IMR-90 (cell line): Measurements from ENCODE around the gene RAC2. TPM values are rescaled to one million over a fixed set of nuclear protein-coding genes. Genes with fewer than 3 reads are reported as not detected.
A peak's percentile ranks its signal among the peaks of the same experiment; 100 is the strongest.

Source experiments
- ATAC-seq: fragments of 200-7000 bp; cut with Tn5 transposase; 2 replicates; pipeline ENCODE4 v1.9.1; 2020; ENCODE audit warnings: low read depth, mild to moderate bottlenecking, moderate library complexity
- BruUV-seq: library from RNA; stranded (reverse); fragments of 400-500 nt; replicated peaks from 2 replicates; lab custom pipeline; 2021; lab: Mats Ljungman, UMichigan
- CTCF ChIA-PET: fragments of 300-600 bp; formaldehyde crosslinking; extraction: SDS; loops from one replicate; lab custom pipeline; 2021; ENCODE audit warnings: antibody characterized with exemption; lab: Yijun Ruan, JAX
- POLR2A ChIA-PET: fragments of 300-600 bp; sonication (Branson Sonifier 250); formaldehyde crosslinking; loops from one replicate; lab custom pipeline; 2022; ENCODE audit warnings: antibody characterized with exemption; ENCODE audit not compliant: unreplicated experiment; lab: Charles Lee
- DNase-seq: peaks from one replicate; pipeline ENCODE4 v3.0.0; 2013
- H2AFZ ChIP-seq: replicated peaks from 2 replicates; pipeline ENCODE3; 2013; ENCODE audit warnings: low read length, mild to moderate bottlenecking; ENCODE audit not compliant: poor library complexity
- H2AK5ac ChIP-seq: 2 replicates; pipeline ENCODE4 v1.6.1; 2013; ENCODE audit warnings: low read depth, low read length, inconsistent platforms
- H2AK9ac ChIP-seq: replicated peaks from 2 replicates; pipeline ENCODE3; 2013; ENCODE audit warnings: mild to moderate bottlenecking, low read depth, low read length, moderate library complexity; ENCODE audit not compliant: poor library complexity
- H2BK120ac ChIP-seq: 2 replicates; pipeline ENCODE4 v1.6.1; 2013; ENCODE audit warnings: low read depth, low read length, inconsistent platforms
- H2BK15ac ChIP-seq: 3 replicates; pipeline ENCODE4 v1.6.1; 2013; ENCODE audit warnings: low read depth, low read length, inconsistent platforms
- H2BK20ac ChIP-seq: 2 replicates; pipeline ENCODE4 v1.6.1; 2013; ENCODE audit warnings: low read depth, mild to moderate bottlenecking, inconsistent platforms, low read length, moderate library complexity
- H2BK5ac ChIP-seq: 2 replicates; pipeline ENCODE4 v1.6.1; 2013; ENCODE audit warnings: mild to moderate bottlenecking, low read depth, low read length, inconsistent platforms; ENCODE audit not compliant: poor library complexity, severe bottlenecking
- H3K14ac ChIP-seq: replicated peaks from 2 replicates; pipeline ENCODE4 v1.6.1; 2013; ENCODE audit warnings: low read depth, low read length, inconsistent platforms
- H3K18ac ChIP-seq: 2 replicates; pipeline ENCODE4 v1.6.1; 2013; ENCODE audit warnings: low read depth, low read length, control low read depth
- H3K23ac ChIP-seq: 2 replicates; pipeline ENCODE4 v1.6.1; 2013; ENCODE audit warnings: low read depth, low read length, inconsistent platforms
- H3K27ac ChIP-seq: 2 replicates; pipeline ENCODE4 v1.5.1; 2013; ENCODE audit warnings: mild to moderate bottlenecking, control low read depth, low read length; ENCODE audit not compliant: insufficient read depth
- H3K27me3 ChIP-seq: 2 replicates; pipeline ENCODE4 v1.6.1; 2013; ENCODE audit warnings: low read length; ENCODE audit not compliant: control insufficient read depth, insufficient read depth
- H3K36me3 ChIP-seq: 2 replicates; pipeline ENCODE4 v1.6.1; 2013; ENCODE audit warnings: low read length, mixed read lengths; ENCODE audit not compliant: control insufficient read depth, insufficient read depth
- H3K4ac ChIP-seq: 2 replicates; pipeline ENCODE4 v1.6.1; 2013; ENCODE audit warnings: low read depth, low read length, inconsistent platforms
- H3K4me1 ChIP-seq: 2 replicates; pipeline ENCODE4 v1.6.1; 2013; ENCODE audit warnings: low read length, mixed read lengths; ENCODE audit not compliant: control insufficient read depth, insufficient read depth
- H3K4me2 ChIP-seq: 2 replicates; pipeline ENCODE4 v1.6.1; 2013; ENCODE audit warnings: low read depth, mild to moderate bottlenecking, control low read depth, low read length, moderate library complexity
- H3K4me3 ChIP-seq: 2 replicates; pipeline ENCODE4 v1.5.1; 2013; ENCODE audit warnings: low read depth, mild to moderate bottlenecking, control low read depth, low read length, moderate library complexity; ENCODE audit not compliant: insufficient read depth
- H3K56ac ChIP-seq: 2 replicates; pipeline ENCODE4 v1.6.1; 2013; ENCODE audit warnings: low read length, inconsistent platforms; ENCODE audit not compliant: insufficient read depth; ENCODE audit errors: extremely low read depth
- H3K79me1 ChIP-seq, 2 experiments: 2 replicates each; pipeline ENCODE4 v1.6.1; 2013; ENCODE audit warnings: low read length in 2 of 2, inconsistent platforms in 1 of 2, low read depth in 1 of 2
- H3K9ac ChIP-seq: 2 replicates; pipeline ENCODE4 v1.6.1; 2013; ENCODE audit warnings: low read depth, low read length, control low read depth
- H3K9me1 ChIP-seq: 2 replicates; pipeline ENCODE4 v1.6.1; 2013; ENCODE audit warnings: low read length, inconsistent platforms; ENCODE audit not compliant: insufficient read depth
- H3K9me3 ChIP-seq: 2 replicates; pipeline ENCODE4 v1.6.1; 2013; ENCODE audit warnings: low read length; ENCODE audit not compliant: control insufficient read depth, insufficient read depth
- H4K20me1 ChIP-seq: 2 replicates; pipeline ENCODE4 v1.6.1; 2013; ENCODE audit warnings: low read length, inconsistent platforms; ENCODE audit not compliant: insufficient read depth
- H4K5ac ChIP-seq: 2 replicates; pipeline ENCODE4 v1.6.1; 2013; ENCODE audit warnings: mild to moderate bottlenecking, low read depth, low read length, control low read depth
- H4K8ac ChIP-seq, 2 experiments: 2 replicates each; pipeline ENCODE4 v1.6.1; 2013; ENCODE audit warnings: low read depth in 2 of 2, low read length in 2 of 2, control low read depth in 1 of 2, inconsistent platforms in 1 of 2
- H4K91ac ChIP-seq: 2 replicates; pipeline ENCODE4 v1.6.1; 2013; ENCODE audit warnings: low read depth, low read length, inconsistent platforms; ENCODE audit not compliant: insufficient read depth
- BHLHE40 ChIP-seq: fragments of 150-350 bp; IDR thresholded peaks from 2 replicates; pipeline ENCODE4 v1.6.1; 2016; ENCODE audit warnings: mild to moderate bottlenecking, low read depth, low read length
- CHD1 ChIP-seq: IDR thresholded peaks from 2 replicates; pipeline ENCODE4 v1.6.1; 2012; ENCODE audit warnings: low read depth, low read length, improper control_type of control experiment
- ELK1 ChIP-seq: fragments of 150-350 bp; IDR thresholded peaks from 2 replicates; pipeline ENCODE4 v1.6.1; 2016; ENCODE audit warnings: low read depth, mild to moderate bottlenecking, low read length, moderate library complexity, borderline replicate concordance
- MAZ ChIP-seq: IDR thresholded peaks from 2 replicates; pipeline ENCODE4 v1.6.1; 2012; ENCODE audit warnings: low read depth, mild to moderate bottlenecking, low read length, improper control_type of control experiment, moderate library complexity, borderline replicate concordance
- NFE2L2 ChIP-seq: fragments of 150-350 bp; IDR thresholded peaks from 2 replicates; pipeline ENCODE4 v1.6.1; 2016; ENCODE audit warnings: low read depth, mild to moderate bottlenecking, low read length
- SMC3 ChIP-seq: fragments of 150-350 bp; IDR thresholded peaks from 2 replicates; pipeline ENCODE4 v1.6.1; 2016; ENCODE audit warnings: low read depth, mild to moderate bottlenecking, antibody characterized with exemption, low read length, moderate library complexity
- WGBS, 2 experiments: methylation state at CpG; one replicate each; pipeline versions ENCODE4 v1.1.5 to v1.1.7; 2013; ENCODE audit warnings: missing lambda C conversion rate in 2 of 2; ENCODE audit not compliant: insufficient read length in 1 of 2; ENCODE audit errors: extremely low coverage in 2 of 2; 5-methylcytosine and 5-hydroxymethylcytosine counted together
- dilution Hi-C: fragments of 300-500 bp; cut with HindIII; formaldehyde crosslinking; loops from one replicate; pipeline ENCODE4 v1.14.3; 2018; ENCODE audit warnings: low sequenced_read_pairs; ENCODE audit not compliant: unreplicated experiment
- in situ Hi-C: fragments of 300-500 bp; cut with MboI; formaldehyde crosslinking; loops from 3 replicates; pipeline ENCODE4 v1.14.3; 2019; ENCODE audit warnings: low sequenced_read_pairs, inconsistent platforms, mixed read lengths
- intact Hi-C: fragments of 100-400 bp; cut with micrococcal nuclease; formaldehyde crosslinking; loops from 2 replicates; pipeline ENCODE4 v1.10.0; 2022
- polyA plus RNA-seq, 3 experiments: library from polyadenylated mRNA; depleted of rRNA; stranded (reverse); fragments of >200 nt; gene quantifications; 2 replicates each; pipeline ENCODE4 v1.2.3, GENCODE V29; 2012; ENCODE audit warnings: low replicate concordance in 1 of 3
- total RNA-seq: library from RNA; depleted of rRNA; stranded (reverse); fragments of >200 nt; gene quantifications from 2 replicates; pipeline ENCODE4 v1.2.3, GENCODE V29; 2012
- TF ChIP-seq, protein P1 (sequence below): fragments of 150-350 bp; IDR thresholded peaks from 2 replicates; pipeline ENCODE4 v1.6.1; 2017; ENCODE audit warnings: mild to moderate bottlenecking, antibody characterized with exemption, low read length, low read depth

The RAC2 gene
- total and polyA plus RNA-seq, 2 of the 4 experiments (the other 2 are of a cell fraction): 10.0 to 72.3 TPM

DNA sequence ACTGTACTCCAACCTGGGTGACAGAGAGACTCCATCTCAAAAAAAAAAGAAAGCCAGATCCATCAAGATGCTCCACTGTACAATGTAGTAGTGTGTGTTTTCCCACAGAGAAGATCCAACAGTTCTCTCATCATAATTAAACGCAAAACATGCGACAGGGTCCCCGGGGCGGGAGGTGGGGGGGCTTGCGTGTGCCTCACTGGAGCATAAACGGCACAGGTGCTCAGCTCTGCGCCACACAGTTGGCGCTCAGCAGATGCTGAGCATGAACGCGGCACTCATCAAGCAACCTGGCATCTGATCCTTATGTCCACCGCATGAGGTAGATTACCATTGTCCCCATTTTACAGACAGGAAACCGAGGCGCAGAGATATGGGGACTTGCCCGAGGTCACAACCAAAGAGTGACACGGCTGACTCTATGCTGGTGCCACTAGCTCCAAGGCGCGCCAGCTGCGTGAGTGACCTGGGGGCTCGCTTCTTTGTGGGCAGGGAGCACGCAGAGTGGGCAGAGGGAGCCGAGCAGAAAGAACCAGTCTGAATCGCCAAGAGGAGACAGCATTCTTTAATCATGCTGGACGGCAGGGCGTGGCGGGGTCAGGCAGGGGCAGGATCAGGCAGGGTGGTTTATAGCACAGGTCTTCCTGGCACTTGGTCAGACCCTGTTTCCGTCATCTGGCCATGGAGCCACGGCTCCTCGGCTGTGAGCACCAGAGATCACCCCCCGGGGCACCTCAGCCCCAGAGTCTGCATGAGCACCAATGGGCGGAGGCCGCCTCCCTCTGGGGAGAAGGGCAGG is 64.2 kb downstream of the RAC2 start:
- Histone ChIP-seq H2BK120ac (no peak overlapping the region), H3K4me1 (peaks cover 17% of the 10 kb centered on the region), H3K9me3 (no peaks in the 10 kb centered on the region), H4K91ac (no peak overlapping the region), H3K14ac (no peak overlapping the region), H2BK5ac (no peak overlapping the region), H2BK20ac (no peak overlapping the region), H3K4me3 (no peak overlapping the region), H3K18ac (no peak overlapping the region), H4K20me1 (no peaks in the 10 kb centered on the region), H3K36me3 (peaks cover 10% of the 10 kb centered on the region; the same call in 1 of the 2 replicates), H3K56ac (no peak overlapping the region), H2AK5ac (no peak overlapping the region), H3K4ac (no peak overlapping the region), H3K27me3 (peaks cover 2% of the 10 kb centered on the region; the same call in 1 of the 2 replicates), H4K8ac (no peak overlapping the region), H2AFZ (no peak overlapping the region), H3K9ac (no peak overlapping the region), H3K4me2 (no peak overlapping the region), H3K27ac (no peak overlapping the region), H3K9me1 (peaks cover 6% of the 10 kb centered on the region; the same call in 1 of the 2 replicates), H2BK15ac (no peak overlapping the region), H2AK9ac (peak overlapping the region; percentile 67), H3K79me1 (no peaks in the 10 kb centered on the region), H3K23ac (no peak overlapping the region), H4K5ac (no peak overlapping the region)
- dilution Hi-C loops (no loop called here), in situ Hi-C loops (loop anchor here (10.0 kb wide), 1 partner anchor 285 kb away; no protein-coding TSS in a partner anchor), intact Hi-C loops (no loop called here)
- no TSS peak for BruUV-seq
- no peak for DNase-seq
- no peak for TF ChIP-seq MAZ
- TF ChIP-seq SMC3: no peak
- TF ChIP-seq CHD1: no peak
- no peak for TF ChIP-seq ELK1
- no peak for TF ChIP-seq NFE2L2
- TF ChIP-seq, protein P1, sequence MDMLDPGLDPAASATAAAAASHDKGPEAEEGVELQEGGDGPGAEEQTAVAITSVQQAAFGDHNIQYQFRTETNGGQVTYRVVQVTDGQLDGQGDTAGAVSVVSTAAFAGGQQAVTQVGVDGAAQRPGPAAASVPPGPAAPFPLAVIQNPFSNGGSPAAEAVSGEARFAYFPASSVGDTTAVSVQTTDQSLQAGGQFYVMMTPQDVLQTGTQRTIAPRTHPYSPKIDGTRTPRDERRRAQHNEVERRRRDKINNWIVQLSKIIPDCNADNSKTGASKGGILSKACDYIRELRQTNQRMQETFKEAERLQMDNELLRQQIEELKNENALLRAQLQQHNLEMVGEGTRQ: no peak
- no peak for TF ChIP-seq BHLHE40
- ChIA-PET POLR2A (no interaction called here), CTCF (no interaction called here)
- ATAC-seq: no peak
- WGBS, 2 experiments: 91% methylated on average over 20 of the region's 31 CpGs; no CpG with 5 or more reads in 1 of the 2 experiments
